Tibial artery (tissue), 4 donors: ENCODE results near the gene NCKIPSD.
A peak's percentile ranks its signal among the peaks of the same experiment; 100 is the strongest.

Experiments used
- DNase-seq, 2 donors: peaks; one replicate each; pipeline ENCODE4 v3.0.0-alpha.2; 2019
- H3K27ac ChIP-seq, 2 donors: fragments of 200-600 bp; sonication (generic) in 1 of 2; 1 replicate in 1 of 2; 2 replicates in 1 of 2; pipeline ENCODE4 v1.5.1; 2018 to 2019; ENCODE audit warnings: mild to moderate bottlenecking in 1 of 2
- H3K27me3 ChIP-seq, 2 donors: fragments of 200-600 bp; sonication (generic) in 1 of 2; one replicate each; pipeline versions ENCODE4 v1.5.1 to v1.6.0; 2016 to 2019
- H3K36me3 ChIP-seq, 3 donors: fragments of 200-600 bp; sonication (generic) in 2 of 3; one replicate each; pipeline ENCODE4 v1.5.1; 2016 to 2019; ENCODE audit warnings: mild to moderate bottlenecking in 2 of 3
- H3K4me1 ChIP-seq, 4 donors: fragments of 200-600 bp; sonication (generic) in 2 of 4; 1 replicate in 3 of 4; 2 replicates in 1 of 4; pipeline ENCODE4 v1.5.1; 2016 to 2019
- H3K4me3 ChIP-seq, 2 donors: fragments of 200-600 bp; sonication (generic) in 1 of 2; 1 replicate in 1 of 2; 2 replicates in 1 of 2; pipeline ENCODE4 v1.5.1; 2018 to 2019; ENCODE audit warnings: mild to moderate bottlenecking in 2 of 2
- H3K9me3 ChIP-seq, 3 donors: fragments of 200-600 bp; sonication (generic) in 1 of 3; one replicate each; pipeline ENCODE4 v1.5.1; 2016 to 2019
- CTCF ChIP-seq, 2 experiments: fragments of 200-600 bp in 1 of 2; fragments of 450-650 bp in 1 of 2; IDR thresholded peaks; one replicate each; pipeline ENCODE4 v1.5.1; 2017 to 2019; ENCODE audit warnings: antibody characterized with exemption in 2 of 2, mild to moderate bottlenecking in 1 of 2, moderate library complexity in 1 of 2
- intact Hi-C: fragments of 100-400 bp; cut with DNase I; formaldehyde crosslinking; loops from one replicate; pipeline ENCODE4 v1.15.0; 2023; ENCODE audit warnings: low total_unique reads

Gene NCKIPSD

DNA sequence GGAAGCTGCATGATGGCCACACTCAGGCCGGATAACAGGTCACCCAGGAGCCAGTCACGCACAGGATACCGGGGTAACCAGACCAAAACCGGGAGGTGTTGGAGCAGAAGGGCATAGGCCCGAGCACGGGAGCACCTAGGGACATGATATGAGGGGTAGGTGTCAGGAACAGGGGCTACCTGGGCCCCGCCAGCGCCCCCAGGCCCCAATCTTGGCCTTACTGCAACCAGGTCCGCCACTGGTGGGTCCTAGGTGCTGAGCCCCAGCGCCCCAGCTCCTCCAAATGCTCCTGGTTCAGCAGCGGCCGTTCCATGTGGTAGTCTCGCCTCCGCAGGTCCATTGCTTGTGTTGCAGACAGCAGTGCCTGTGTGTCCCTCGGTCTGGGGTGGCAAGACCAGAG lies 52.5 kb downstream of the NCKIPSD start:
- H3K4me1 ChIP-seq = peaks cover 0 to 47% (median 36%) of the 10 kb centered on the region in 4 donors
- H3K27me3 ChIP-seq = no peaks in the 10 kb centered on the region
- peak overlapping the region in 1 of 2 donors; percentile 83 for H3K27ac ChIP-seq
- intact Hi-C loops = loop anchor here (10.0 kb wide), 1 partner anchor 168 kb away; a partner anchor contains a TSS
- DNase-seq = no peak
- peaks cover 51 to 55% (median 52%) of the 10 kb centered on the region in 3 donors for H3K36me3 ChIP-seq
- H3K4me3 ChIP-seq = peak overlapping the region; percentile 78 to 90
- no peak for TF ChIP-seq CTCF (IDR thresholded peaks at IDR 0.05)
- no peaks in the 10 kb centered on the region for H3K9me3 ChIP-seq

DNA sequence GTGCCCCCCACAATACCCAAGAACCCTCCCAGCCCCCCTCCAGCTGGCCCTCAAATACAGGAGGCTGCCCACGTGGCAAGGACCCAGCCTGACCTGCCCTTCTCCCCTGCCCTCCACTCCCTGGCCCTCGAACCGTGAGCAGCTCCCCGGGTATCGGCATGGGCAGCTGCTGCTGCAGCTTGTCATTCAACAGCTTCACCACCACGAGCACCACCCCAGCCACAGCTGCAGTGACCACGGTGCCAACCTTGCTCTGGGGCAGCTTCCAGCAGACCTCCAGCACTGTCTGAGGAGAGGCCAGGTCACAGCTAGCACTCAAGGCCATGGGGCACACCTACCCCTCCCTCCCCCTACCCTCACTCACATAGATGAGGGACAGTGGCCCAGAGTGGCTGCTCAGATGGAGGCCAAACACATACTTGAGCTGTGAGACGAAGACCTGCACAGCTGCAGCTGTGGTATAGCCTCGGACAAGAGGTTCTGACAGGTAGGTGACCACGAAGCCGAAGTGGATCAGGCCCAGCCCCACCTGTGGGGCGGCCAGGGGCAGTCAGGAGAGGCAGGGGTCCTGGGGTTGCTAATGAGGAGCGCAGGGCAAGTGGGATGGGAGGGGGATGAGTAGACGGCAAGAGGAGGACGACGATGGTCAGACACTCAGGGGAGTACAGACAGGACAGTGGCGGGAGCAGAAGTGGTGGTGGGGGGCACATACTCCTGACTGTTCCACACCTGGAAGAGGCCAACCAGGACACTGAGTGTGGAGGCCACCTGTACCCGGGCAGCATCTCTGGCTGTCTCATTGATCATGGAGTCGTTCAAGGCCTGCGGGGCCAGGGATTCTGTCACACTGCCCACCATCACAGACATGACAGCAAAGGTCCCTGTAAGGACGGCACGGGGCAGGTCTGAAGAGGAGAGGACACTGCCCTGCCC lies 53.9 kb downstream of the NCKIPSD start:
- Histone ChIP-seq H3K4me3 (no peak overlapping the region), H3K36me3 (peaks cover 66 to 70% (median 66%) of the 10 kb centered on the region in 3 donors), H3K27ac (peak overlapping the region; percentile 10 to 83), H3K4me1 (peaks cover 0 to 46% (median 36%) of the 10 kb centered on the region in 4 donors), H3K27me3 (no peaks in the 10 kb centered on the region), H3K9me3 (no peaks in the 10 kb centered on the region)
- TF ChIP-seq CTCF (IDR thresholded peaks at IDR 0.05) = no peak
- no peak for DNase-seq
- intact Hi-C loops = loop anchor here (10.0 kb wide), 1 partner anchor 167 kb away; a partner anchor contains a TSS

GRCh38 chr3:48630833-48631232 lies 54.9 kb downstream of the NCKIPSD start:
- H3K4me3 ChIP-seq = no peak overlapping the region
- H3K27ac ChIP-seq = no peak overlapping the region
- no peak for TF ChIP-seq CTCF (IDR thresholded peaks at IDR 0.05)
- no peak for DNase-seq
- H3K9me3 ChIP-seq = no peaks in the 10 kb centered on the region
- H3K4me1 ChIP-seq = peaks cover 0 to 36% (median 28%) of the 10 kb centered on the region in 4 donors
- H3K36me3 ChIP-seq = peaks cover 75 to 79% (median 76%) of the 10 kb centered on the region in 3 donors
- intact Hi-C loops = loop anchor here (10.0 kb wide), 1 partner anchor 166 kb away; a partner anchor contains a TSS
- no peaks in the 10 kb centered on the region for H3K27me3 ChIP-seq

DNA sequence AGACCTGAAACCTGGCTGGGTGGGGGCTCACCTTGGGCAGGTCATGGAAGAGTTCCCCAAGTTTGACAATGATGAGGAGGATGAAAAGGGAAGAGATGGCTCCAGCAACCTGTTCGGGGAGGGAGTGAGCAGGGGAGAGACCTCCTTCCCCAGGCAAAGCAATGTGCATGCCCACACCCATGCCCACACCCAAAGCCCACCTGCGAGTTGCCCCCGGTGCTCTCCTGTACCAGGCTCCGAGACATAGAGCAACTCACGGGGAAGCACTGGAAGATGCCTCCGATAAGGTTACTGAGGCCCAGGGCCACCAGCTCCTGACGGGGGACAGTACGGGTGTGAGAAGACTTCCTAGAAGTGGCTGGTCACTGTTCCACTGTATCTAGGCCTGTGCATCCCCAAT lies 55.3 kb downstream of the NCKIPSD start:
- H3K4me3 ChIP-seq = no peak overlapping the region
- TF ChIP-seq CTCF (IDR thresholded peaks at IDR 0.05) = no peak
- intact Hi-C loops = loop anchor here (10.0 kb wide), 1 partner anchor 166 kb away; a partner anchor contains a TSS
- H3K4me1 ChIP-seq = peaks cover 0 to 35% (median 27%) of the 10 kb centered on the region in 4 donors
- H3K36me3 ChIP-seq = peaks cover 79 to 84% (median 80%) of the 10 kb centered on the region in 3 donors
- no peaks in the 10 kb centered on the region for H3K9me3 ChIP-seq
- no peaks in the 10 kb centered on the region for H3K27me3 ChIP-seq
- no peak overlapping the region for H3K27ac ChIP-seq
- no peak for DNase-seq

- Histone ChIP-seq H3K4me1 (peaks cover 0 to 35% (median 27%) of the 10 kb centered on the region in 4 donors), H3K4me3 (no peak overlapping the region), H3K27ac (no peak overlapping the region), H3K36me3 (peaks cover 85 to 89% (median 85%) of the 10 kb centered on the region in 3 donors), H3K9me3 (no peaks in the 10 kb centered on the region), H3K27me3 (no peaks in the 10 kb centered on the region)
- no peak for TF ChIP-seq CTCF (IDR thresholded peaks at IDR 0.05)
- DNase-seq = no peak
- intact Hi-C loops = loop anchor here (10.0 kb wide), 1 partner anchor 165 kb away; a partner anchor contains a TSS
Observed at GRCh38 chr3:48629894-48630293, 55.8 kb downstream of the NCKIPSD start.
